ENCODE measurements around the gene IGFBPL1. TPM values are rescaled to one million over a fixed set of nuclear protein-coding genes. Genes with fewer than 3 reads are reported as not detected.

The IGFBPL1 gene
- total and polyA plus RNA-seq, 2 experiments from 2014 or later, result 2.0 to 24.2 TPM

DNA sequence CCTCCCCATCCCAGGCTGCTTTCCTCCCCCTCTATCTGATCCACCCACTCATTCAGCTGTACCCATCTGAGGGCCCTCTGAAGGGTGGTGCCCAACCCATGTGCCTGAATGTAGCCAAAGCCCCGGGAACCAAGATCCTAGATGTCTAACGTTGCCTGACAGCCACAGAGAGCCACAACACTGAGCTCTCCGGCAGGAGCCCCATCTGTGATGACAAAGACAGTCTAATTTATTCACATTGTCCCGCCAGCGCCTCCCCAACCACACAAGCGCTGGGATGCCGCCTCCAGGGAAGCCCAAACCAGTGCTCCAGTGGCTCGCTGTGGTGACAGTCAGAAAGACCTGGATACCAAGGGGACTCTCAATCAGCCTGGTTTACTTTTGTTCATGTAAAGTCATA lies 8.4 kb downstream of the IGFBPL1 start:
- H3K9me3 ChIP-seq (ENCODE audit: low read depth), result no peaks in the 10 kb centered on the region
- peaks cover 4% of the 10 kb centered on the region for H3K4me1 ChIP-seq (ENCODE audit: low read depth)
- no peak overlapping the region for H3K4me3 ChIP-seq
- H3K36me3 ChIP-seq, result no peaks in the 10 kb centered on the region
- H3K27me3 ChIP-seq, result no peaks in the 10 kb centered on the region
- no peak overlapping the region for H3K27ac ChIP-seq
- DNase-seq (ENCODE audit: low read depth in 1 of 2, low spot score in 1 of 2), result no peak
- TF ChIP-seq, protein P1, sequence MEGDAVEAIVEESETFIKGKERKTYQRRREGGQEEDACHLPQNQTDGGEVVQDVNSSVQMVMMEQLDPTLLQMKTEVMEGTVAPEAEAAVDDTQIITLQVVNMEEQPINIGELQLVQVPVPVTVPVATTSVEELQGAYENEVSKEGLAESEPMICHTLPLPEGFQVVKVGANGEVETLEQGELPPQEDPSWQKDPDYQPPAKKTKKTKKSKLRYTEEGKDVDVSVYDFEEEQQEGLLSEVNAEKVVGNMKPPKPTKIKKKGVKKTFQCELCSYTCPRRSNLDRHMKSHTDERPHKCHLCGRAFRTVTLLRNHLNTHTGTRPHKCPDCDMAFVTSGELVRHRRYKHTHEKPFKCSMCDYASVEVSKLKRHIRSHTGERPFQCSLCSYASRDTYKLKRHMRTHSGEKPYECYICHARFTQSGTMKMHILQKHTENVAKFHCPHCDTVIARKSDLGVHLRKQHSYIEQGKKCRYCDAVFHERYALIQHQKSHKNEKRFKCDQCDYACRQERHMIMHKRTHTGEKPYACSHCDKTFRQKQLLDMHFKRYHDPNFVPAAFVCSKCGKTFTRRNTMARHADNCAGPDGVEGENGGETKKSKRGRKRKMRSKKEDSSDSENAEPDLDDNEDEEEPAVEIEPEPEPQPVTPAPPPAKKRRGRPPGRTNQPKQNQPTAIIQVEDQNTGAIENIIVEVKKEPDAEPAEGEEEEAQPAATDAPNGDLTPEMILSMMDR (IDR thresholded peaks at IDR 0.05; ENCODE audit: low read depth, low read length), result no peak

DNA sequence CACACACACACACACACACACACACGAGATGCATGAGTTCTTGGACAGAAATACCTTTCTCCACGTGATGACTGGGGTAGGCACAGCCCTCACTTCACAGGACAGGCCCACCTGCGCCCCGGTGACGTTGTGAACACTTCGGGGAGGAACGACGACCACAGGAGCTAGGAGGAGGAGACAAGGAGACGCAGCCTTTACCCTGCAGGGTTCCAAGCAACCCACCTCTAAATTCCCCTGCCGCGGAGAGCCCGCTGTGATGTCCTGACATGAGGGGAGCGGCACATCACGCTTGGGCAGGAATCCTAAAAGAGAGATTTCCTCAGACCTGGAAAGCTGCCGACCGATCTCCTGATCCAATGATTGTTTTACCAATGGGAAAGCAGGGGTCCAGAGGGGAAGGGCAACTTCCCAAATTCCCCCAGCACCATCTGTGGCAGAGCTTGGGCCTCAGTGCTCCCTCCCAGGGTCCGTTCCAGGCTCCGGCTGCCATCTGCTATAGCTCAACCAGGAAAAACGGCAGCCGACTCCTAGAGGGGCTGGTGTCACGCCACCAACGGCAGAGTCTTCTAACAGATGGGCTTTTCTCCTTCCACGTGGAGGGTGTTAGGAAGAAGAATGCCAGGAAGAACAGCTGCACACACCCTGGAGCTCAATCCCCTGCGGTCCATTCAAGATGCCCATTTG lies 10.1 kb downstream of the IGFBPL1 start:
- H3K4me3 ChIP-seq, result no peak overlapping the region
- H3K27ac ChIP-seq, result no peak overlapping the region
- no peaks in the 10 kb centered on the region for H3K9me3 ChIP-seq (ENCODE audit: low read depth)
- TF ChIP-seq, protein P1 (IDR thresholded peaks at IDR 0.05; ENCODE audit: low read depth, low read length), result no peak
- peaks cover 2% of the 10 kb centered on the region for H3K4me1 ChIP-seq (ENCODE audit: low read depth)
- no peaks in the 10 kb centered on the region for H3K27me3 ChIP-seq
- DNase-seq (ENCODE audit: low read depth in 1 of 2, low spot score in 1 of 2), result no peak
- no peaks in the 10 kb centered on the region for H3K36me3 ChIP-seq

DNA sequence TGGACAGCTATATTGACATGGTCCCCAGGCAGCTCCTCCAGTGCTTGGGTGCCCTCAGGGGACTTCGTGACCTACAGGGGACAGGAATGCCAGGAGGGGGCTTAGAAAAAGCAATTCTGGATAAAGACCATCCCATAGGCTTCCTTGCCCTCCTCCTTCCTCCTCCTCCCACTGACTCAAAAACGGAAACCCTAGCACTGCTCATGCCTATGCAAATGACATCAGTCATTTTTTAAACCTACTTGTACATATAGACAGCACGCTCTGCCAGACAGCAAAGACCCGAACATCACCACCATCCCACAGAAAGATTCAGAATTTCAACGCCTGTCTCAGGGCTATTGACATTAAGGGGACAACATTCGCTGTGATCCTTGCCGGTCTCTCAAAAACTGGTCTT lies 11.0 kb downstream of the IGFBPL1 start:
- H3K4me1 ChIP-seq (ENCODE audit: low read depth), result no peaks in the 10 kb centered on the region
- TF ChIP-seq, protein P1 (IDR thresholded peaks at IDR 0.05; ENCODE audit: low read depth, low read length), result no peak
- no peaks in the 10 kb centered on the region for H3K9me3 ChIP-seq (ENCODE audit: low read depth)
- no peaks in the 10 kb centered on the region for H3K36me3 ChIP-seq
- DNase-seq (ENCODE audit: low read depth in 1 of 2, low spot score in 1 of 2), result no peak
- H3K4me3 ChIP-seq, result no peak overlapping the region
- H3K27me3 ChIP-seq, result no peaks in the 10 kb centered on the region
- no peak overlapping the region for H3K27ac ChIP-seq

DNA sequence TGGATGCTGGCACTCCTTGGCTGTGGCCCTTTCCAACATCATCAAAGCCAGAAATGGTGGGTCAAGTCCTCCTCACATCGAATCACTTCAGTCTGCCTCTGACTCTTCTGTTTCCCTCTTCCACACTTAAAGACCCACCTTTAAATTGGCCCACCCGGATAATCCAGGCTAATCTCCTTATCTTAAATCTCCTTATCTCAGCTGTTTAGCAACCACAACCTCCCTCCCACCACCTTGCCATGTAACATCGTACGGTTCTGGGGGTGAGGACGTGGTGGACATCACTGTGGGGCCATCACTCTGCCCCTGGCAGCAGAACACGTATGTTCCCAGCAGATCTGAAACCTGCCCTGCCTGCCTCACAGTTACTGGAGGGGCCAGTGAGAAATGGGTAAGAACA lies 11.5 kb downstream of the IGFBPL1 start:
- TF ChIP-seq, protein P1 (IDR thresholded peaks at IDR 0.05; ENCODE audit: low read depth, low read length), result no peak
- H3K27ac ChIP-seq, result no peak overlapping the region
- H3K27me3 ChIP-seq, result no peaks in the 10 kb centered on the region
- no peaks in the 10 kb centered on the region for H3K4me1 ChIP-seq (ENCODE audit: low read depth)
- H3K36me3 ChIP-seq, result no peaks in the 10 kb centered on the region
- DNase-seq (ENCODE audit: low read depth in 1 of 2, low spot score in 1 of 2), result no peak
- no peaks in the 10 kb centered on the region for H3K9me3 ChIP-seq (ENCODE audit: low read depth)
- H3K4me3 ChIP-seq, result no peak overlapping the region

DNA sequence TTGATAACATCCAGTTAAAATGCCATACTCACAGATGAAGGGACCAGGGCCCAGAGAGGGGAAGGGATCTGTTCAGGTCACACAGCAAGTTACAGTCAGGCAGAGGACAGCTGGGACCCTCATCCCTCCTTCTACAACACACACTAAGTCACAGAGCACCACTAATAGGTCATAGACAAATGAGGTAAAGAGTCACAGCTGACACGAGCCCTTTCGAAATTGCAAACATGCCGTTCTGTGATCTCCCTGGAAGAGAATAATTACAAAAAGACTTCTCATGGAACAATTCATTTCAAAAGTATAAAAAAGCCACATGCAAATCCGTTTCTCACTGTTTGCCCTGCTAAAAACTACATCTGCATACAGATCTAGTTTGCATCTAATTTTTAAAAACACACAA lies 15.5 kb downstream of the IGFBPL1 start:
- Histone ChIP-seq H3K36me3 (no peaks in the 10 kb centered on the region), H3K4me3 (no peak overlapping the region), H3K27me3 (peaks cover 11% of the 10 kb centered on the region), H3K9me3 (ENCODE audit: low read depth) (no peaks in the 10 kb centered on the region), H3K4me1 (ENCODE audit: low read depth) (no peaks in the 10 kb centered on the region), H3K27ac (no peak overlapping the region)
- DNase-seq (ENCODE audit: low read depth in 1 of 2, low spot score in 1 of 2), result no peak
- TF ChIP-seq, protein P1 (IDR thresholded peaks at IDR 0.05; ENCODE audit: low read depth, low read length), result no peak

Measured in cardiac muscle cell (in vitro differentiated cells and primary cell).